H9 (cell line): ENCODE measurements around the gene MED25. TPM values are rescaled to one million over a fixed set of nuclear protein-coding genes. Genes with fewer than 3 reads are reported as not detected.

Experiments used
- DNase-seq: peaks from one replicate; pipeline ENCODE4 v3.0.0-alpha.2; 2017
- H2AFZ ChIP-seq: one replicate; pipeline ENCODE4 v1.6.1; 2013; ENCODE audit warnings: mild to moderate bottlenecking, low read length, control low read depth, moderate library complexity
- H2AK5ac ChIP-seq: 2 replicates; pipeline ENCODE4 v1.6.1; 2013; ENCODE audit warnings: low read length, control low read depth, mixed read lengths; ENCODE audit not compliant: insufficient read length
- H2BK120ac ChIP-seq: one replicate; pipeline ENCODE4 v1.6.1; 2013; ENCODE audit warnings: low read depth, mild to moderate bottlenecking, low read length, control low read depth, inconsistent platforms; ENCODE audit not compliant: poor library complexity, severe bottlenecking
- H2BK12ac ChIP-seq: 2 replicates; pipeline ENCODE4 v1.6.1; 2013; ENCODE audit warnings: low read length, control low read depth, mixed read lengths, low read depth; ENCODE audit not compliant: insufficient read length
- H2BK15ac ChIP-seq: 2 replicates; pipeline ENCODE4 v1.6.1; 2013; ENCODE audit warnings: low read depth, low read length, control low read depth
- H2BK20ac ChIP-seq: one replicate; pipeline ENCODE4 v1.6.1; 2013; ENCODE audit warnings: low read depth, mild to moderate bottlenecking, low read length, control low read depth, inconsistent platforms; ENCODE audit not compliant: poor library complexity, severe bottlenecking
- H2BK5ac ChIP-seq: 2 replicates; pipeline ENCODE4 v1.6.1; 2013; ENCODE audit warnings: low read length, control low read depth, mixed read lengths; ENCODE audit not compliant: insufficient read length
- H3K14ac ChIP-seq: 2 replicates; pipeline ENCODE4 v1.6.1; 2013; ENCODE audit warnings: low read length, control low read depth; ENCODE audit not compliant: insufficient read depth
- H3K18ac ChIP-seq: 2 replicates; pipeline ENCODE4 v1.6.1; 2013; ENCODE audit warnings: low read depth, mild to moderate bottlenecking, mixed read lengths, low read length, control low read depth; ENCODE audit not compliant: insufficient read length
- H3K23ac ChIP-seq: 2 replicates; pipeline ENCODE4 v1.6.1; 2013; ENCODE audit warnings: low read length, control low read depth, mixed read lengths, low read depth; ENCODE audit not compliant: insufficient read length
- H3K23me2 ChIP-seq: 2 replicates; pipeline ENCODE4 v1.6.1; 2013; ENCODE audit warnings: low read depth, mild to moderate bottlenecking, mixed read lengths, low read length, control low read depth; ENCODE audit not compliant: insufficient read length, poor library complexity, severe bottlenecking
- H3K27ac ChIP-seq: 2 replicates; pipeline ENCODE4 v1.5.1; 2013; ENCODE audit warnings: low read length, control low read depth, mixed read lengths, low read depth; ENCODE audit not compliant: insufficient read length
- H3K27me3 ChIP-seq: 2 replicates; pipeline ENCODE4 v1.6.1; 2013; ENCODE audit warnings: low read length, control low read depth, inconsistent platforms; ENCODE audit not compliant: insufficient read depth
- H3K4ac ChIP-seq: 2 replicates; pipeline ENCODE4 v1.6.1; 2013; ENCODE audit warnings: low read depth, mild to moderate bottlenecking, control low read depth, inconsistent platforms, low read length, moderate library complexity
- H3K4me1 ChIP-seq: 2 replicates; pipeline ENCODE4 v1.6.1; 2013; ENCODE audit warnings: low read length, control low read depth, inconsistent platforms; ENCODE audit not compliant: insufficient read depth
- H3K4me2 ChIP-seq: 2 replicates; pipeline ENCODE4 v1.6.1; 2013; ENCODE audit warnings: low read length, control low read depth, mixed read lengths; ENCODE audit not compliant: insufficient read length, insufficient read depth
- H3K56ac ChIP-seq: 2 replicates; pipeline ENCODE4 v1.6.1; 2013; ENCODE audit warnings: low read depth, mild to moderate bottlenecking, mixed read lengths, low read length, control low read depth; ENCODE audit not compliant: insufficient read length
- H3K79me1 ChIP-seq: 2 replicates; pipeline ENCODE4 v1.6.1; 2013; ENCODE audit warnings: low read depth, mild to moderate bottlenecking, moderate library complexity, low read length, control low read depth, inconsistent platforms; ENCODE audit not compliant: insufficient read depth, poor library complexity, severe bottlenecking
- H3K79me2 ChIP-seq: 2 replicates; pipeline ENCODE4 v1.6.1; 2013; ENCODE audit warnings: low read length, control low read depth, inconsistent platforms; ENCODE audit not compliant: insufficient read depth
- H3K9ac ChIP-seq: 2 replicates; pipeline ENCODE4 v1.6.1; 2013; ENCODE audit warnings: low read length, control low read depth, mixed read lengths; ENCODE audit not compliant: insufficient read length; ENCODE audit errors: extremely low read depth
- H3K9me3 ChIP-seq: one replicate; pipeline ENCODE4 v1.6.1; 2013; ENCODE audit warnings: low read depth, low read length, inconsistent platforms; ENCODE audit not compliant: control insufficient read depth
- H3T11ph ChIP-seq: one replicate; pipeline ENCODE4 v1.6.1; 2013; ENCODE audit warnings: mild to moderate bottlenecking, low read length, control low read depth, inconsistent platforms
- H4K20me1 ChIP-seq: one replicate; pipeline ENCODE4 v1.6.1; 2013; ENCODE audit not compliant: control insufficient read depth, insufficient read length, insufficient read depth
- H4K5ac ChIP-seq: 2 replicates; pipeline ENCODE4 v1.6.1; 2013; ENCODE audit warnings: low read depth, mild to moderate bottlenecking, mixed read lengths, low read length, control low read depth; ENCODE audit not compliant: insufficient read length
- H4K8ac ChIP-seq: replicated peaks from 2 replicates; pipeline ENCODE4 v1.6.1; 2013; ENCODE audit warnings: low read length, control low read depth, mixed read lengths, low read depth; ENCODE audit not compliant: insufficient read length
- H4K91ac ChIP-seq: 2 replicates; pipeline ENCODE4 v1.6.1; 2013; ENCODE audit warnings: low read depth, mild to moderate bottlenecking, moderate library complexity, mixed read lengths, low read length, control low read depth; ENCODE audit not compliant: insufficient read length
- H3K27ac Mint-ChIP-seq, 3 experiments: 2 replicates in 2 of 3; 3 replicates in 1 of 3; pipeline ENCODE4 v1.8.0; 2020 to 2021; ENCODE audit warnings: mixed read lengths in 3 of 3, mild to moderate bottlenecking in 1 of 3, moderate library complexity in 1 of 3
- H3K27me3 Mint-ChIP-seq: 2 replicates; pipeline ENCODE4 v1.8.0; 2021; ENCODE audit warnings: low read depth, mild to moderate bottlenecking, moderate library complexity, mixed read lengths
- H3K36me3 Mint-ChIP-seq, 3 experiments: 2 replicates in 2 of 3; 3 replicates in 1 of 3; pipeline ENCODE4 v1.8.0; 2020 to 2021; ENCODE audit warnings: low read depth in 3 of 3, mixed read lengths in 3 of 3; ENCODE audit not compliant: insufficient read depth in 1 of 3
- H3K4me1 Mint-ChIP-seq, 2 experiments: 2 replicates each; pipeline ENCODE4 v1.8.0; 2020; ENCODE audit warnings: mixed read lengths in 2 of 2
- H3K4me3 Mint-ChIP-seq, 2 experiments: 2 replicates in 1 of 2; 3 replicates in 1 of 2; pipeline ENCODE4 v1.8.0; 2020 to 2021; ENCODE audit warnings: mild to moderate bottlenecking in 2 of 2, mixed read lengths in 2 of 2, moderate library complexity in 1 of 2
- H3K9me3 Mint-ChIP-seq, 2 experiments: 2 replicates in 1 of 2; 3 replicates in 1 of 2; pipeline ENCODE4 v1.8.0; 2020; ENCODE audit warnings: mild to moderate bottlenecking in 2 of 2, mixed read lengths in 2 of 2, moderate library complexity in 1 of 2
- WGBS: extraction: QIAGEN DNeasy Blood & Tissue Kit; methylation state at CpG from one replicate; pipeline ENCODE4 v1.1.7; 2013; ENCODE audit warnings: missing lambda C conversion rate, low lambda C conversion rate, mixed read lengths; ENCODE audit not compliant: insufficient read length; ENCODE audit errors: extremely low coverage; 5-methylcytosine and 5-hydroxymethylcytosine counted together
- total RNA-seq: library from RNA; stranded (reverse); gene quantifications from 2 replicates; pipeline ENCODE4 v1.2.1, GENCODE V29; 2021
- TF ChIP-seq, protein P1 (sequence below): fragments of 200-600 bp; sonication (generic); conservative IDR thresholded peaks from 3 replicates; pipeline ENCODE4 v1.8.0; 2021; ENCODE audit warnings: antibody characterized with exemption, mild to moderate bottlenecking

Gene MED25
- total RNA-seq, 1 experiment from 2014 or later: 77.5 TPM

DNA sequence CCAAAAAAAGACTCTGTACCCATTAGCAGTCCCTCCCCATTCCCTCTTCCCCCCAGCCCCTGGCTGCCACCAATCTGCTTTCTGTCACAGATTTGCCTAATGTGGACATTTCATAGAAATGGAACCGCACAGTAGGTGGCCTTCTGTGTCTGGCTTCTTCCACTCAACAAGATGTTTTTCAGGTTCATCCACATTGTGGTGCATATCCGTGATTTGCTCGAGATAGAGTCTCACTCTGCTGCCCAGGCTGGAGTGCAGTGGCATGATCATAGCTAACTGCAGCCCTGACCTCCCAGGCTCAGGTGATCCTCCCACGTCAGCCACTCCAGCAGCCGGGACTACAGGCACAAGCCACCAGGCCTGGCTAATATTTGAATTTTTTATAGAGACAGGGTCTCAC, 30.3 kb upstream of the MED25 start:
- Histone ChIP-seq H2BK120ac (no peak overlapping the region), H2BK12ac (no peak overlapping the region), H3K9ac (no peak overlapping the region), H2BK5ac (no peak overlapping the region), H3K4me2 (no peak overlapping the region), H3K23ac (no peak overlapping the region), H3K14ac (no peak overlapping the region), H4K91ac (no peak overlapping the region), H3K4me1 (no peaks in the 10 kb centered on the region), H3K79me1 (no peaks in the 10 kb centered on the region), H3K27me3 (no peaks in the 10 kb centered on the region), H2BK15ac (no peak overlapping the region), H3K9me3 (no peaks in the 10 kb centered on the region), H4K20me1 (no peaks in the 10 kb centered on the region), H2BK20ac (no peak overlapping the region), H3K27ac (no peak overlapping the region), H3K79me2 (no peaks in the 10 kb centered on the region), H2AFZ (no peak overlapping the region), H3K4ac (no peak overlapping the region), H3K23me2 (no peaks in the 10 kb centered on the region), H3T11ph (no peak overlapping the region), H3K18ac (no peak overlapping the region), H4K5ac (no peak overlapping the region), H4K8ac (no peak overlapping the region), H3K56ac (no peak overlapping the region), H2AK5ac (no peak overlapping the region)
- no peak for DNase-seq
- TF ChIP-seq, protein P1, sequence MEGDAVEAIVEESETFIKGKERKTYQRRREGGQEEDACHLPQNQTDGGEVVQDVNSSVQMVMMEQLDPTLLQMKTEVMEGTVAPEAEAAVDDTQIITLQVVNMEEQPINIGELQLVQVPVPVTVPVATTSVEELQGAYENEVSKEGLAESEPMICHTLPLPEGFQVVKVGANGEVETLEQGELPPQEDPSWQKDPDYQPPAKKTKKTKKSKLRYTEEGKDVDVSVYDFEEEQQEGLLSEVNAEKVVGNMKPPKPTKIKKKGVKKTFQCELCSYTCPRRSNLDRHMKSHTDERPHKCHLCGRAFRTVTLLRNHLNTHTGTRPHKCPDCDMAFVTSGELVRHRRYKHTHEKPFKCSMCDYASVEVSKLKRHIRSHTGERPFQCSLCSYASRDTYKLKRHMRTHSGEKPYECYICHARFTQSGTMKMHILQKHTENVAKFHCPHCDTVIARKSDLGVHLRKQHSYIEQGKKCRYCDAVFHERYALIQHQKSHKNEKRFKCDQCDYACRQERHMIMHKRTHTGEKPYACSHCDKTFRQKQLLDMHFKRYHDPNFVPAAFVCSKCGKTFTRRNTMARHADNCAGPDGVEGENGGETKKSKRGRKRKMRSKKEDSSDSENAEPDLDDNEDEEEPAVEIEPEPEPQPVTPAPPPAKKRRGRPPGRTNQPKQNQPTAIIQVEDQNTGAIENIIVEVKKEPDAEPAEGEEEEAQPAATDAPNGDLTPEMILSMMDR: no peak
- H3K27ac Mint-ChIP-seq: peak overlapping the region in 1 of 3 experiments; percentile 97; a peak in 1 of 7 replicates
- no peaks in the 10 kb centered on the region for H3K9me3 Mint-ChIP-seq
- H3K27me3 Mint-ChIP-seq: no peaks in the 10 kb centered on the region
- WGBS: no CpG with 5 or more reads among the region's 5 CpGs
- peaks cover 38 to 72% (median 51%) of the 10 kb centered on the region in 3 experiments for H3K36me3 Mint-ChIP-seq
- peaks cover 0 to 5% of the 10 kb centered on the region in 2 experiments; a peak in 1 of 4 replicates for H3K4me1 Mint-ChIP-seq
- no peak overlapping the region for H3K4me3 Mint-ChIP-seq
